Upper lobe of left lung (tissue), 4 donors: ENCODE measurements around the gene PHF3.
A peak's percentile ranks its signal among the peaks of the same experiment; 100 is the strongest.

Experiments used
- EP300 ChIP-seq, 4 donors: sonication (generic); formaldehyde crosslinking; IDR thresholded peaks; one replicate each; pipeline ENCODE4 v1.5.1; 2017; ENCODE audit warnings: antibody characterized with exemption in 4 of 4, control low read depth in 2 of 4
- TF ChIP-seq, protein P1 (sequence below), 6 experiments: fragments of 450-650 bp in 4 of 6; fragments of 200-600 bp in 2 of 6; sonication (generic) in 2 of 6; IDR thresholded peaks; one replicate each; pipeline ENCODE4 v1.5.1; 2016 to 2019; ENCODE audit warnings: antibody characterized with exemption in 6 of 6

DNA sequence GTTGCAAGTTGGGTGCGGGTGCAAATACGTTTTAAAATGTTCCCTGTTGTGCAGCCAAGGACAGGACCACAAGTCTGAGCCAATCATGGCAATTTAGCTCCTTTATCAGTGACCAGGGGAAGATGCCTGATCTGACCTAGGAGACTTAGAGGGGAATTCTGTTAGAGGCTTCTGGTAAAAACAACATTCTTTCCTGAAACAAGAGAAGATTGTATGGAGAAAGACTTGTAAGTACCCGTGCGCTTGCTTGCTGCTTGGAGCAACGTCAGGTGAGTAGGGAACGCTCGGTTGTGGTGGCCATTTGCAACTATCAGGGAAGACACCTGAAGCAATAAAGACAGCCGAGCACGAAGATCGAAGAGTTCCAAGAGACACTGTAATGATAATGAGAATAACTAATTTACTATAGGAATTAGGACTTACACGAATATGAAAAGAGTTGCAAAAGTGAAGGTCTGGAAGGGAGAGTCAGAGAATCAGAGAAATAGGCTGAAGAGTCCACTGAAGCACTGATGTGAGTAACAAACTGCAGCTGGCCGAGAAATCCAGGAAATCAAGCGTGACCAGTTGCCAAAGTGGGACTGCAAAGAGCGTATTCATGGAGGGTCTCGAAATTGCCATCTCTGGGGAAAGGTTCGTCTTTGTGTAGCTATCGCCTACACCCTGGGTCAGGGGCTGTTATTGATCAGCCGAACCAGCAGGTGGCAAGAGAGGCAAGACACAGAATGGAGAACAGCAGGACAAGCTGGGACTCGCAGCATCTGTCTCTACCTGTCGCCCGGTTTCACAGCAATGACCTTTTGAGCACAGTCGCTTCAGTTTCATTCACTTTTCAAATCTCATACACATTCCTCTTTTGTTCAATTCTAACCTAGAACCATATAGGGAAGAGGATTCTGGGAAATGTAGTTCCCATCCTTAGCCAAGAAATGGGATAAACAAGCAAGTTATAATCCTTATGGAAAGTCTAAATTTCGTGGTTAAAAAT, 37.3 kb upstream of the PHF3 start:
- TF ChIP-seq, protein P1, sequence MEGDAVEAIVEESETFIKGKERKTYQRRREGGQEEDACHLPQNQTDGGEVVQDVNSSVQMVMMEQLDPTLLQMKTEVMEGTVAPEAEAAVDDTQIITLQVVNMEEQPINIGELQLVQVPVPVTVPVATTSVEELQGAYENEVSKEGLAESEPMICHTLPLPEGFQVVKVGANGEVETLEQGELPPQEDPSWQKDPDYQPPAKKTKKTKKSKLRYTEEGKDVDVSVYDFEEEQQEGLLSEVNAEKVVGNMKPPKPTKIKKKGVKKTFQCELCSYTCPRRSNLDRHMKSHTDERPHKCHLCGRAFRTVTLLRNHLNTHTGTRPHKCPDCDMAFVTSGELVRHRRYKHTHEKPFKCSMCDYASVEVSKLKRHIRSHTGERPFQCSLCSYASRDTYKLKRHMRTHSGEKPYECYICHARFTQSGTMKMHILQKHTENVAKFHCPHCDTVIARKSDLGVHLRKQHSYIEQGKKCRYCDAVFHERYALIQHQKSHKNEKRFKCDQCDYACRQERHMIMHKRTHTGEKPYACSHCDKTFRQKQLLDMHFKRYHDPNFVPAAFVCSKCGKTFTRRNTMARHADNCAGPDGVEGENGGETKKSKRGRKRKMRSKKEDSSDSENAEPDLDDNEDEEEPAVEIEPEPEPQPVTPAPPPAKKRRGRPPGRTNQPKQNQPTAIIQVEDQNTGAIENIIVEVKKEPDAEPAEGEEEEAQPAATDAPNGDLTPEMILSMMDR (IDR thresholded peaks at IDR 0.05): peak; percentile 78 to 90 (median 84)
- TF ChIP-seq EP300 (IDR thresholded peaks at IDR 0.05): no peak
